Hepatic stellate cell (primary cell): ENCODE measurements around the gene THAP7.
A peak's percentile ranks its signal among the peaks of the same experiment; 100 is the strongest.

ENCODE experiments used
- DNase-seq: peaks from one replicate; pipeline ENCODE4 v3.0.0; 2011; ENCODE audit warnings: low spot score

THAP7 gene

GRCh38 chr22:20978419-20978818, 23.5 kb downstream of the THAP7 start:
- DNase-seq, result no peak

GRCh38 chr22:20977516-20978170, 24.3 kb downstream of the THAP7 start:
- DNase-seq, result no peak

- DNase-seq, result no peak
Measured at GRCh38 chr22:20977019-20977418, 24.9 kb downstream of the THAP7 start.

GRCh38 chr22:20976291-20976877, 25.5 kb downstream of the THAP7 start:
- no peak for DNase-seq

GRCh38 chr22:20975541-20976290, 26.2 kb downstream of the THAP7 start:
- no peak for DNase-seq

- no peak for DNase-seq
Measured at GRCh38 chr22:20974336-20974955, 27.5 kb downstream of the THAP7 start.

- no peak for DNase-seq
Measured at GRCh38 chr22:20973634-20974286, 28.2 kb downstream of the THAP7 start.

GRCh38 chr22:20972933-20973577, 28.9 kb downstream of the THAP7 start:
- DNase-seq, result no peak

GRCh38 chr22:20972014-20972694, 29.8 kb downstream of the THAP7 start:
- peak; percentile 51 for DNase-seq

- no peak for DNase-seq
Measured at GRCh38 chr22:20970939-20971657, 30.8 kb downstream of the THAP7 start.

GRCh38 chr22:20968281-20968977, 33.5 kb downstream of the THAP7 start:
- no peak for DNase-seq

- no peak for DNase-seq
Measured at GRCh38 chr22:20967697-20968211, 34.2 kb downstream of the THAP7 start.

- no peak for DNase-seq
Measured at GRCh38 chr22:20966883-20967696, 34.8 kb downstream of the THAP7 start, which contains the start of gene AIFM3. AIFM3 (plus strand) TSS chr22:20967255; CDS start chr22:20967945, 690 bp downstream.

- DNase-seq, result no peak
Measured at GRCh38 chr22:20965888-20966855, 35.7 kb downstream of the THAP7 start.

- no peak for DNase-seq
Measured at GRCh38 chr22:20965104-20965887, 36.6 kb downstream of the THAP7 start.

GRCh38 chr22:20964799-20965103, 37.2 kb downstream of the THAP7 start:
- DNase-seq, result no peak
